H9 (cell line): Measurements from ENCODE around the gene TTC24. TPM values are rescaled to one million over a fixed set of nuclear protein-coding genes. Genes with fewer than 3 reads are reported as not detected.

ENCODE experiments used
- DNase-seq: peaks from one replicate; pipeline ENCODE4 v3.0.0-alpha.2; 2017
- H2AFZ ChIP-seq: one replicate; pipeline ENCODE4 v1.6.1; 2013; ENCODE audit warnings: mild to moderate bottlenecking, low read length, control low read depth, moderate library complexity
- H2AK5ac ChIP-seq: 2 replicates; pipeline ENCODE4 v1.6.1; 2013; ENCODE audit warnings: low read length, control low read depth, mixed read lengths; ENCODE audit not compliant: insufficient read length
- H2BK120ac ChIP-seq: one replicate; pipeline ENCODE4 v1.6.1; 2013; ENCODE audit warnings: low read depth, mild to moderate bottlenecking, low read length, control low read depth, inconsistent platforms; ENCODE audit not compliant: poor library complexity, severe bottlenecking
- H2BK12ac ChIP-seq: 2 replicates; pipeline ENCODE4 v1.6.1; 2013; ENCODE audit warnings: low read length, control low read depth, mixed read lengths, low read depth; ENCODE audit not compliant: insufficient read length
- H2BK15ac ChIP-seq: 2 replicates; pipeline ENCODE4 v1.6.1; 2013; ENCODE audit warnings: low read depth, low read length, control low read depth
- H2BK20ac ChIP-seq: one replicate; pipeline ENCODE4 v1.6.1; 2013; ENCODE audit warnings: low read depth, mild to moderate bottlenecking, low read length, control low read depth, inconsistent platforms; ENCODE audit not compliant: poor library complexity, severe bottlenecking
- H2BK5ac ChIP-seq: 2 replicates; pipeline ENCODE4 v1.6.1; 2013; ENCODE audit warnings: low read length, control low read depth, mixed read lengths; ENCODE audit not compliant: insufficient read length
- H3K14ac ChIP-seq: 2 replicates; pipeline ENCODE4 v1.6.1; 2013; ENCODE audit warnings: low read length, control low read depth; ENCODE audit not compliant: insufficient read depth
- H3K18ac ChIP-seq: 2 replicates; pipeline ENCODE4 v1.6.1; 2013; ENCODE audit warnings: low read depth, mild to moderate bottlenecking, mixed read lengths, low read length, control low read depth; ENCODE audit not compliant: insufficient read length
- H3K23ac ChIP-seq: 2 replicates; pipeline ENCODE4 v1.6.1; 2013; ENCODE audit warnings: low read length, control low read depth, mixed read lengths, low read depth; ENCODE audit not compliant: insufficient read length
- H3K23me2 ChIP-seq: 2 replicates; pipeline ENCODE4 v1.6.1; 2013; ENCODE audit warnings: low read depth, mild to moderate bottlenecking, mixed read lengths, low read length, control low read depth; ENCODE audit not compliant: insufficient read length, poor library complexity, severe bottlenecking
- H3K27ac ChIP-seq: 2 replicates; pipeline ENCODE4 v1.5.1; 2013; ENCODE audit warnings: low read length, control low read depth, mixed read lengths, low read depth; ENCODE audit not compliant: insufficient read length
- H3K27me3 ChIP-seq: 2 replicates; pipeline ENCODE4 v1.6.1; 2013; ENCODE audit warnings: low read length, control low read depth, inconsistent platforms; ENCODE audit not compliant: insufficient read depth
- H3K4ac ChIP-seq: 2 replicates; pipeline ENCODE4 v1.6.1; 2013; ENCODE audit warnings: low read depth, mild to moderate bottlenecking, control low read depth, inconsistent platforms, low read length, moderate library complexity
- H3K4me1 ChIP-seq: 2 replicates; pipeline ENCODE4 v1.6.1; 2013; ENCODE audit warnings: low read length, control low read depth, inconsistent platforms; ENCODE audit not compliant: insufficient read depth
- H3K4me2 ChIP-seq: 2 replicates; pipeline ENCODE4 v1.6.1; 2013; ENCODE audit warnings: low read length, control low read depth, mixed read lengths; ENCODE audit not compliant: insufficient read length, insufficient read depth
- H3K56ac ChIP-seq: 2 replicates; pipeline ENCODE4 v1.6.1; 2013; ENCODE audit warnings: low read depth, mild to moderate bottlenecking, mixed read lengths, low read length, control low read depth; ENCODE audit not compliant: insufficient read length
- H3K79me1 ChIP-seq: 2 replicates; pipeline ENCODE4 v1.6.1; 2013; ENCODE audit warnings: low read depth, mild to moderate bottlenecking, moderate library complexity, low read length, control low read depth, inconsistent platforms; ENCODE audit not compliant: insufficient read depth, poor library complexity, severe bottlenecking
- H3K79me2 ChIP-seq: 2 replicates; pipeline ENCODE4 v1.6.1; 2013; ENCODE audit warnings: low read length, control low read depth, inconsistent platforms; ENCODE audit not compliant: insufficient read depth
- H3K9ac ChIP-seq: 2 replicates; pipeline ENCODE4 v1.6.1; 2013; ENCODE audit warnings: low read length, control low read depth, mixed read lengths; ENCODE audit not compliant: insufficient read length; ENCODE audit errors: extremely low read depth
- H3K9me3 ChIP-seq: one replicate; pipeline ENCODE4 v1.6.1; 2013; ENCODE audit warnings: low read depth, low read length, inconsistent platforms; ENCODE audit not compliant: control insufficient read depth
- H3T11ph ChIP-seq: one replicate; pipeline ENCODE4 v1.6.1; 2013; ENCODE audit warnings: mild to moderate bottlenecking, low read length, control low read depth, inconsistent platforms
- H4K20me1 ChIP-seq: one replicate; pipeline ENCODE4 v1.6.1; 2013; ENCODE audit not compliant: control insufficient read depth, insufficient read length, insufficient read depth
- H4K5ac ChIP-seq: 2 replicates; pipeline ENCODE4 v1.6.1; 2013; ENCODE audit warnings: low read depth, mild to moderate bottlenecking, mixed read lengths, low read length, control low read depth; ENCODE audit not compliant: insufficient read length
- H4K8ac ChIP-seq: replicated peaks from 2 replicates; pipeline ENCODE4 v1.6.1; 2013; ENCODE audit warnings: low read length, control low read depth, mixed read lengths, low read depth; ENCODE audit not compliant: insufficient read length
- H4K91ac ChIP-seq: 2 replicates; pipeline ENCODE4 v1.6.1; 2013; ENCODE audit warnings: low read depth, mild to moderate bottlenecking, moderate library complexity, mixed read lengths, low read length, control low read depth; ENCODE audit not compliant: insufficient read length
- H3K27ac Mint-ChIP-seq, 3 experiments: 2 replicates in 2 of 3; 3 replicates in 1 of 3; pipeline ENCODE4 v1.8.0; 2020 to 2021; ENCODE audit warnings: mixed read lengths in 3 of 3, mild to moderate bottlenecking in 1 of 3, moderate library complexity in 1 of 3
- H3K27me3 Mint-ChIP-seq: 2 replicates; pipeline ENCODE4 v1.8.0; 2021; ENCODE audit warnings: low read depth, mild to moderate bottlenecking, moderate library complexity, mixed read lengths
- H3K36me3 Mint-ChIP-seq, 3 experiments: 2 replicates in 2 of 3; 3 replicates in 1 of 3; pipeline ENCODE4 v1.8.0; 2020 to 2021; ENCODE audit warnings: low read depth in 3 of 3, mixed read lengths in 3 of 3; ENCODE audit not compliant: insufficient read depth in 1 of 3
- H3K4me1 Mint-ChIP-seq, 2 experiments: 2 replicates each; pipeline ENCODE4 v1.8.0; 2020; ENCODE audit warnings: mixed read lengths in 2 of 2
- H3K4me3 Mint-ChIP-seq, 2 experiments: 2 replicates in 1 of 2; 3 replicates in 1 of 2; pipeline ENCODE4 v1.8.0; 2020 to 2021; ENCODE audit warnings: mild to moderate bottlenecking in 2 of 2, mixed read lengths in 2 of 2, moderate library complexity in 1 of 2
- H3K9me3 Mint-ChIP-seq, 2 experiments: 2 replicates in 1 of 2; 3 replicates in 1 of 2; pipeline ENCODE4 v1.8.0; 2020; ENCODE audit warnings: mild to moderate bottlenecking in 2 of 2, mixed read lengths in 2 of 2, moderate library complexity in 1 of 2
- CTCF ChIP-seq: fragments of 200-600 bp; sonication (generic); conservative IDR thresholded peaks from 3 replicates; pipeline ENCODE4 v1.8.0; 2021; ENCODE audit warnings: antibody characterized with exemption, mild to moderate bottlenecking
- WGBS: extraction: QIAGEN DNeasy Blood & Tissue Kit; methylation state at CpG from one replicate; pipeline ENCODE4 v1.1.7; 2013; ENCODE audit warnings: missing lambda C conversion rate, low lambda C conversion rate, mixed read lengths; ENCODE audit not compliant: insufficient read length; ENCODE audit errors: extremely low coverage; 5-methylcytosine and 5-hydroxymethylcytosine counted together
- total RNA-seq: library from RNA; stranded (reverse); gene quantifications from 2 replicates; pipeline ENCODE4 v1.2.1, GENCODE V29; 2021

TTC24 gene
- total RNA-seq, 1 experiment from 2014 or later, result 0.26 TPM

- H3K4ac ChIP-seq, result no peak overlapping the region
- peak overlapping the region in 1 of 2 experiments; percentile 58; a peak in 2 of 5 replicates for H3K4me3 Mint-ChIP-seq
- no peak overlapping the region for H3K23ac ChIP-seq
- H3K23me2 ChIP-seq, result peaks cover 9% of the 10 kb centered on the region
- no peak overlapping the region for H2AK5ac ChIP-seq
- H3K9me3 Mint-ChIP-seq, result no peaks in the 10 kb centered on the region; a peak in 2 of 5 replicates
- no peak overlapping the region for H3K18ac ChIP-seq
- no peak overlapping the region for H2AFZ ChIP-seq
- H3K9me3 ChIP-seq, result no peaks in the 10 kb centered on the region
- no peaks in the 10 kb centered on the region for H3K79me1 ChIP-seq
- H4K20me1 ChIP-seq, result no peaks in the 10 kb centered on the region
- DNase-seq, result no peak
- no peak overlapping the region for H3K14ac ChIP-seq
- no peak overlapping the region for H2BK15ac ChIP-seq
- no peak overlapping the region for H2BK20ac ChIP-seq
- H3K9ac ChIP-seq, result no peak overlapping the region
- no peak overlapping the region for H4K8ac ChIP-seq
- H2BK120ac ChIP-seq, result no peak overlapping the region
- no peak overlapping the region for H4K91ac ChIP-seq
- H3K4me2 ChIP-seq, result peak overlapping the region; percentile 35
- H3K79me2 ChIP-seq, result no peaks in the 10 kb centered on the region
- H3K27ac ChIP-seq, result no peak overlapping the region
- H3K4me1 ChIP-seq, result no peaks in the 10 kb centered on the region; the same call in 1 of the 2 replicates
- no peak for TF ChIP-seq CTCF
- H3K27me3 Mint-ChIP-seq, result peaks cover 67% of the 10 kb centered on the region
- no peak overlapping the region for H3K27ac Mint-ChIP-seq
- peaks cover 8 to 10% of the 10 kb centered on the region in 2 experiments for H3K4me1 Mint-ChIP-seq
- H3K56ac ChIP-seq, result no peak overlapping the region
- H3T11ph ChIP-seq, result no peak overlapping the region
- H3K36me3 Mint-ChIP-seq, result no peaks in the 10 kb centered on the region
- no peak overlapping the region for H4K5ac ChIP-seq
- H3K27me3 ChIP-seq, result peaks cover 19% of the 10 kb centered on the region
- no CpG with 5 or more reads among the region's 6 CpGs for WGBS
- H2BK12ac ChIP-seq, result no peak overlapping the region
- no peak overlapping the region for H2BK5ac ChIP-seq
These were observed 40.0 kb downstream of the TTC24 start for GRCh38 chr1:156619582-156619955.
